Breast epithelium (tissue), 4 donors: ENCODE measurements around the gene SPP1. TPM values are rescaled to one million over a fixed set of nuclear protein-coding genes. Genes with fewer than 3 reads are reported as not detected.
A peak's percentile ranks its signal among the peaks of the same experiment; 100 is the strongest.

Source experiments
- DNase-seq, 2 donors: peaks; one replicate each; pipeline ENCODE4 v3.0.0-alpha.2; 2019; ENCODE audit warnings: low spot score in 2 of 2
- H3K27ac ChIP-seq, 2 donors: fragments of 200-600 bp; sonication (generic) in 1 of 2; one replicate each; pipeline ENCODE4 v1.5.1; 2016 to 2019; ENCODE audit warnings: mild to moderate bottlenecking in 1 of 2
- H3K27me3 ChIP-seq, 2 donors: fragments of 200-600 bp; sonication (generic) in 1 of 2; one replicate each; pipeline versions ENCODE4 v1.5.1 to v1.6.0; 2017 to 2019; ENCODE audit warnings: control low read depth in 1 of 2, mild to moderate bottlenecking in 1 of 2
- H3K36me3 ChIP-seq: fragments of 200-600 bp; one replicate; pipeline ENCODE4 v1.5.1; 2019
- H3K4me1 ChIP-seq, 2 donors: fragments of 200-600 bp; sonication (generic); one replicate each; pipeline ENCODE4 v1.5.1; 2016 to 2019; ENCODE audit warnings: control low read depth in 1 of 2
- H3K4me3 ChIP-seq, 3 donors: fragments of 200-600 bp; sonication (generic); 1 replicate in 2 of 3; 2 replicates in 1 of 3; pipeline ENCODE4 v1.5.1; 2016 to 2019; ENCODE audit warnings: mild to moderate bottlenecking in 3 of 3, moderate library complexity in 2 of 3
- H3K9me3 ChIP-seq, 2 donors: fragments of 200-600 bp; sonication (generic) in 1 of 2; one replicate each; pipeline ENCODE4 v1.5.1; 2016 to 2019; ENCODE audit warnings: control low read depth in 1 of 2
- CTCF ChIP-seq, 3 donors: fragments of 450-650 bp; IDR thresholded peaks; one replicate each; pipeline ENCODE4 v1.5.1; 2016 to 2017; ENCODE audit warnings: antibody characterized with exemption in 3 of 3, mild to moderate bottlenecking in 3 of 3, moderate library complexity in 3 of 3
- POLR2A ChIP-seq: fragments of 450-650 bp; IDR thresholded peaks from one replicate; pipeline ENCODE4 v1.6.1; 2016; ENCODE audit warnings: antibody characterized with exemption, mild to moderate bottlenecking, moderate library complexity
- POLR2AphosphoS5 ChIP-seq, 3 donors: sonication (generic); formaldehyde crosslinking; IDR thresholded peaks; one replicate each; pipeline ENCODE4 v1.6.1; 2017; ENCODE audit warnings: antibody characterized with exemption in 3 of 3
- intact Hi-C: fragments of 100-400 bp; cut with DNase I; formaldehyde crosslinking; loops from one replicate; pipeline ENCODE4 v1.15.1; 2023; ENCODE audit warnings: low total_unique reads
- total RNA-seq, 3 donors: library from RNA; depleted of rRNA; stranded (reverse); fragments of >200 nt; gene quantifications; one replicate each; pipeline ENCODE4 v1.1.0, GENCODE V29; 2016

SPP1 gene
- total RNA-seq, 3 donors from 2014 or later: 25.0 to 508 (median 32.8) TPM

- no peaks in the 10 kb centered on the region for H3K4me1 ChIP-seq
- intact Hi-C loops: no loop called here
- H3K27me3 ChIP-seq: no peaks in the 10 kb centered on the region
- H3K36me3 ChIP-seq: no peaks in the 10 kb centered on the region
- H3K4me3 ChIP-seq: peak overlapping the region; percentile 85 to 91 (median 90)
- TF ChIP-seq POLR2A (no peak), POLR2AphosphoS5 (IDR thresholded peaks at IDR 0.05) (no peak), CTCF (IDR thresholded peaks at IDR 0.05) (no peak)
- DNase-seq: no peak
- H3K27ac ChIP-seq: peak overlapping the region; percentile 82 to 92
- H3K9me3 ChIP-seq: no peaks in the 10 kb centered on the region
These were observed 31.4 kb downstream of the SPP1 start for GRCh38 chr4:88006956-88007303.

- peak within 1 kb of the TSS; percentile 85 to 91 (median 90) for H3K4me3 ChIP-seq
- no peaks in the 10 kb centered on the region for H3K4me1 ChIP-seq
- no peaks in the 10 kb centered on the region for H3K27me3 ChIP-seq
- H3K36me3 ChIP-seq: no peaks in the 10 kb centered on the region
- TF ChIP-seq POLR2A (no peak), CTCF (IDR thresholded peaks at IDR 0.05) (no peak), POLR2AphosphoS5 (IDR thresholded peaks at IDR 0.05) (no peak)
- no peaks in the 10 kb centered on the region for H3K9me3 ChIP-seq
- intact Hi-C loops: no loop called here
- DNase-seq: peak; percentile 62 to 63
- peak within 1 kb of the TSS; percentile 82 to 92 for H3K27ac ChIP-seq
These were observed 32.0 kb downstream of the SPP1 start, which contains the start of gene PKD2 for GRCh38 chr4:88007304-88008121. Gene PKD2 (plus strand): TSS chr4:88007635. CDS start chr4:88007734, 99 bp downstream.

GRCh38 chr4:88008122-88008742 lies 32.7 kb downstream of the SPP1 start:
- Histone ChIP-seq H3K36me3 (no peaks in the 10 kb centered on the region), H3K27me3 (no peaks in the 10 kb centered on the region), H3K9me3 (no peaks in the 10 kb centered on the region), H3K4me3 (peak overlapping the region; percentile 85 to 91 (median 90)), H3K27ac (peak overlapping the region; percentile 82 to 92), H3K4me1 (no peaks in the 10 kb centered on the region)
- DNase-seq: no peak
- intact Hi-C loops: no loop called here
- TF ChIP-seq POLR2AphosphoS5 (IDR thresholded peaks at IDR 0.05): no peak
- TF ChIP-seq CTCF (IDR thresholded peaks at IDR 0.05): no peak
- TF ChIP-seq POLR2A: no peak

GRCh38 chr4:88008743-88009171 lies 33.2 kb downstream of the SPP1 start:
- Histone ChIP-seq H3K36me3 (no peaks in the 10 kb centered on the region), H3K9me3 (no peaks in the 10 kb centered on the region), H3K4me1 (no peaks in the 10 kb centered on the region), H3K27me3 (no peaks in the 10 kb centered on the region), H3K27ac (no peak overlapping the region), H3K4me3 (peak overlapping the region; percentile 85 to 91 (median 90))
- no peak for DNase-seq
- TF ChIP-seq POLR2AphosphoS5 (IDR thresholded peaks at IDR 0.05) (no peak), CTCF (IDR thresholded peaks at IDR 0.05) (no peak), POLR2A (no peak)
- intact Hi-C loops: no loop called here

DNA sequence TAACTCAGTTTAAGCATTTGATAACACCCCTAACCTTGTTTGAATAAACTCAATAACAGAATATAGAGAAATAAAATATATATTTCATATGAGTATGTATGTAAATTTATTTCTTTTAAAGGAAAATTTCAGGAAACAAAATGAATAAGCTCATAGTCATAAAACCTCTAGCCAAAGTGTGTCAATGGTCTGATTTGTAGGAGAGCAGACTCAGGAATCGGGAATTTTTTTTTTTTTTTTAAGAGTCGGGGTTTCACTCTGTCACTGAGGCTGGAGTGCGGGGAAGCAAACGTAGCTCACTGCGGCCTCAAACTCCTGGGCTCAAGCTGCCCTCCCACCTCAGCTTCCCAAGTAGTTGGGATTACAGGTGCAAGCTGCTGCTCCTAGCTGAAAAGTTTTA lies 34.4 kb downstream of the SPP1 start:
- TF ChIP-seq POLR2A (no peak), POLR2AphosphoS5 (IDR thresholded peaks at IDR 0.05) (no peak), CTCF (IDR thresholded peaks at IDR 0.05) (no peak)
- Histone ChIP-seq H3K4me1 (no peaks in the 10 kb centered on the region), H3K9me3 (no peaks in the 10 kb centered on the region), H3K27me3 (no peaks in the 10 kb centered on the region), H3K4me3 (peak overlapping the region in 1 of 3 donors; percentile 85), H3K27ac (no peak overlapping the region), H3K36me3 (no peaks in the 10 kb centered on the region)
- intact Hi-C loops: no loop called here
- no peak for DNase-seq
